NT2/D1 (cell line): ENCODE data around the gene CERCAM.
A peak's percentile ranks its signal among the peaks of the same experiment; 100 is the strongest.

Source experiments
- DNase-seq: peaks from one replicate; pipeline ENCODE4 v3.0.0-alpha.2; 2011; ENCODE audit warnings: low read depth, low spot score
- H3K27me3 ChIP-seq: 2 replicates; pipeline ENCODE4 v1.6.0; 2011; ENCODE audit warnings: mild to moderate bottlenecking; ENCODE audit not compliant: insufficient read length, insufficient read depth
- H3K36me3 ChIP-seq: 2 replicates; pipeline ENCODE4 v1.6.1; 2011; ENCODE audit warnings: mild to moderate bottlenecking, low read length, mixed read lengths; ENCODE audit not compliant: insufficient read depth, insufficient read length
- H3K4me1 ChIP-seq: 2 replicates; pipeline ENCODE4 v1.5.1; 2011; ENCODE audit not compliant: insufficient read depth, insufficient read length
- H3K4me3 ChIP-seq: 2 replicates; pipeline ENCODE4 v1.5.1; 2011; ENCODE audit warnings: low read depth; ENCODE audit not compliant: insufficient read length
- H3K9ac ChIP-seq: 2 replicates; pipeline ENCODE4 v1.6.0; 2011; ENCODE audit warnings: low read depth; ENCODE audit not compliant: insufficient read length
- H3K9me3 ChIP-seq: 2 replicates; pipeline ENCODE4 v1.5.1; 2011; ENCODE audit warnings: mild to moderate bottlenecking, low read length; ENCODE audit not compliant: insufficient read depth
- SUZ12 ChIP-seq: IDR thresholded peaks from 2 replicates; pipeline ENCODE4 v1.6.1; 2011; ENCODE audit not compliant: insufficient read length, insufficient read depth; ENCODE audit errors: extremely low read depth
- YY1 ChIP-seq: IDR thresholded peaks from 2 replicates; pipeline ENCODE4 v1.6.1; 2011; ENCODE audit not compliant: insufficient read length, insufficient read depth
- ZNF274 ChIP-seq: IDR thresholded peaks from 2 replicates; pipeline ENCODE4 v1.6.1; 2011; ENCODE audit warnings: mild to moderate bottlenecking, low read depth, low read length

Gene CERCAM

GRCh38 chr9:128390150-128390812 lies 30.4 kb upstream of the CERCAM start:
- no peak overlapping the region for H3K4me3 ChIP-seq
- no peaks in the 10 kb centered on the region for H3K9me3 ChIP-seq
- peaks cover 98% of the 10 kb centered on the region for H3K27me3 ChIP-seq
- H3K9ac ChIP-seq, result no peak overlapping the region
- peaks cover 26% of the 10 kb centered on the region for H3K4me1 ChIP-seq
- TF ChIP-seq ZNF274 (no peak), YY1 (no peak), SUZ12 (no peak)
- peaks cover 62% of the 10 kb centered on the region for H3K36me3 ChIP-seq
- no peak for DNase-seq

GRCh38 chr9:128390813-128391711 lies 29.6 kb upstream of the CERCAM start:
- peaks cover 55% of the 10 kb centered on the region for H3K36me3 ChIP-seq
- no peak for DNase-seq
- H3K4me3 ChIP-seq, result no peak overlapping the region
- TF ChIP-seq YY1 (no peak), SUZ12 (no peak), ZNF274 (no peak)
- peaks cover 98% of the 10 kb centered on the region for H3K27me3 ChIP-seq
- H3K9me3 ChIP-seq, result no peaks in the 10 kb centered on the region
- peaks cover 20% of the 10 kb centered on the region for H3K4me1 ChIP-seq
- H3K9ac ChIP-seq, result no peak overlapping the region

GRCh38 chr9:128391956-128392301 lies 28.7 kb upstream of the CERCAM start:
- DNase-seq, result no peak
- Histone ChIP-seq H3K4me1 (peaks cover 20% of the 10 kb centered on the region), H3K4me3 (peak overlapping the region; percentile 49), H3K36me3 (peaks cover 46% of the 10 kb centered on the region), H3K9ac (peak overlapping the region; percentile 88), H3K9me3 (no peaks in the 10 kb centered on the region), H3K27me3 (peaks cover 97% of the 10 kb centered on the region)
- TF ChIP-seq YY1 (no peak), SUZ12 (no peak), ZNF274 (no peak)

- Histone ChIP-seq H3K4me3 (peak overlapping the region; percentile 49), H3K9me3 (no peaks in the 10 kb centered on the region), H3K36me3 (peaks cover 40% of the 10 kb centered on the region), H3K27me3 (peaks cover 97% of the 10 kb centered on the region), H3K4me1 (peaks cover 24% of the 10 kb centered on the region), H3K9ac (peak overlapping the region; percentile 88)
- DNase-seq, result no peak
- TF ChIP-seq YY1 (no peak), ZNF274 (no peak), SUZ12 (peak; percentile 99)
Measured at GRCh38 chr9:128392302-128393144, 28.1 kb upstream of the CERCAM start.

- TF ChIP-seq YY1, result no peak
- H3K9me3 ChIP-seq, result no peaks in the 10 kb centered on the region
- DNase-seq, result no peak
- H3K4me1 ChIP-seq, result peaks cover 25% of the 10 kb centered on the region
- H3K4me3 ChIP-seq, result peak overlapping the region; percentile 49
- H3K9ac ChIP-seq, result peak overlapping the region; percentile 88
- H3K27me3 ChIP-seq, result peaks cover 97% of the 10 kb centered on the region
- H3K36me3 ChIP-seq, result peaks cover 33% of the 10 kb centered on the region
Measured at GRCh38 chr9:128393145-128393775, 27.4 kb upstream of the CERCAM start.

- Histone ChIP-seq H3K27me3 (peaks cover 97% of the 10 kb centered on the region), H3K4me3 (no peak overlapping the region)
- TF ChIP-seq ZNF274 (no peak), SUZ12 (no peak), YY1 (no peak)
Measured at GRCh38 chr9:128393970-128394369, 26.7 kb upstream of the CERCAM start.

More at GRCh38 chr9:128393970-128394369, 26.7 kb upstream of the CERCAM start:
- no peak for DNase-seq
- Histone ChIP-seq H3K36me3 (peaks cover 25% of the 10 kb centered on the region), H3K9ac (no peak overlapping the region), H3K9me3 (no peaks in the 10 kb centered on the region), H3K4me1 (peaks cover 21% of the 10 kb centered on the region)
